HG03460 (cell line): ENCODE results near the gene FTO.

Source experiments
- ATAC-seq: cut with Tn5 transposase; IDR thresholded peaks from one replicate; pipeline ENCODE4 v1.9.1; 2021; ENCODE audit not compliant: unreplicated experiment

The FTO gene

DNA sequence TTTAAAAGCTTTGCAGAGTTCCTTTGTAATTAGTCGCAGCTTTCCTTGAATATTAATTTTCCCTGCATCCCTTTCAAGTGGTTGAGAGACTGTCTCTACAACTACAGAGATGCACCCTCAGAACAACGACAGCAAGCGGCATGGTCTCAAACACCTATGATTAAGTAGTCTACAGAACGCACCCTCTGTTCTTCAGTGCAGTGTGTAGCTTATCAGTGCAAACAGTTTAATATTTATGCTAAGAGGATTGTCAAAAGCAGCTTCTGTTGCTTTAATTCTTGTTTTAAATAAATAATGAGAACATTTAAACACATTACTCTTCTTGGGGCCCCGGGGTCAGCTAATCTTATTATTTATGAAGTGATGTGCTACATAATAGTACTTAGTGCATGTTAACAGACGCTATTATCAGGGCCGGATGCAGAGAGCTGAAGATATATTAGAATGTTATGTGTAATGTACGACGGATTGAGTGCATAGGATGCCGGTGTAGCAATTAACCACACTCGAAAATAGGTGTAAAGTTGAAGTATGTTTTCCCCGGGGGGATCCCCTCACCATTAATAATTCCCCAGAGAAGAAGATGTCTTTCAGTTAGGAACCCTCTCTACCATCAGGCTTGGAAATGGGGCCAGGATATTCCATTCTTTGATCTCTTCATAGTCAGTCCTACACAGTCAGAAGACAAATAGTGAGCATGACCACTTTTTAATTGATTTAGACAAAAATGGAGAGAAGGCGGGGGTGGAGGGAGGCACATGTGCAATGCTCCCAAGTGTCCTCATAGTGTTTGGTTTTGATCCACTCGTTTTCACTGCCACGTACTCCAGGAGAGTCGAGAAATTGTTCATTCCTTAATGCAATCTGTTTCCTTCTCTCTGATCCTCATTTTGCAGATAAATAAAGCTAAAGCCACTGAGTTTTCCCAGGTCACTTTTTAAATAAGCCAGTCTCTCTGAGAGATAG is 406.3 kb downstream of the FTO start:
- no peak for ATAC-seq

DNA sequence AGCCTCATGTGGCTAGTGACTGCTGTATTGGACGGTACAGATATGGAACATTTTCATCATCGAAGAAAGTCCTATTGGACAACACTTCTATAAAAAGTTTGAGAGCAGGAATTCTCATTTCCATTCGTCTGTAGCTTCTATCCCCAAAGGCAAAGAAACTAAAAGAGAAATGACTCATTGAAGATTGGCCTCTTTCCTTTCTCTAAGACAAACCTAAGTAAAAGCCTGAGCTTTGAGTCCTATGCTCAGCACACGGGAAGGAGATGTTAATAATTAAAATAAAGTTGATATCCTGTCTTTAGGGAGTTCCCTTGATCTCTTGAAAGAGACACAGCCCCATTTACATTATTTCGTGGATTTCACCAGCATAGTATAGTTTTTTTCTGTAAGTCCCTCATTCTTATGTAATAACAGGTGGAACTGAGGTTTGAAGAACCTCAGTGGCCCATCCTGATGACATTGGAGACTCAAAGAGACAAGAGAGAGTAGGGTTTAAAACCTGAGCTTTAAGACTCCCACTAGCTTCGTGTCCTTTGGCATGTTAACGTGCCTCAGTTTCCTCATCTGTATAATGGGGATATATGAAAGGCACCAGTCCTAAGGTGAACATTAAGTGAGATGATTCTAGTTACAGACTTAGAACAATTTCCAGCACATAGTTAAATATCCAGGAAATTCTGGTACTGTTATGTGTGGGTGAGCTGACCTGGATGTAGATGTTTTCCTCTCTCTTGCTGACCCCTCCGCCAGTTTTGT is 408.7 kb downstream of the FTO start:
- ATAC-seq = no peak

GRCh38 chr16:54115558-54115957 is 411.6 kb downstream of the FTO start:
- no peak for ATAC-seq

DNA sequence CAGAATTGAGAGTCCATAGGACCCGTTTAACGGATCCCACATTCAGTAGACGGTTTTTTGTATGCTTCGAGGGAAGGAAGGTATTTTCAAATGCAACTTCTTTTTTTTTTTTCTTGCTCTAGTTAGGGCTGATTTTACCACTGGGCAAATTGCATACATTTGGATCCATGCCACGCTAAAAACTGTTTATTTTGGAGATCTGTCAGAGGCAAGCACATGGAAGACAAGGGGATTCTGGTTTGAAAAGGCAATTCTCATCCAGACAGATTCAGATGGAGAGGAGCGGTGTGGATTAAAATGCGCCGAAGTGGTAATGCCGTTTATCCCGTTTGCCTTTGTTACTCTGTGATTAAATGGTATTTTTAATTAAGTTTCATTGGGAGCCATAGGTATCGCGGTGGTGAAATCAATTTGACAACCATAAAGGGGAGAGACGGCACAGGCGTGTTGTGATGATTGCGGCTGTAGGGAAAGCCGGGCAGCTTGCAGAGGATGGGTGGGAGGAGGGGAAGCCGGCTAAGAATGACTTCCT is 412.2 kb downstream of the FTO start:
- ATAC-seq = no peak

GRCh38 chr16:54118846-54119245 is 414.9 kb downstream of the FTO start:
- ATAC-seq = no peak

DNA sequence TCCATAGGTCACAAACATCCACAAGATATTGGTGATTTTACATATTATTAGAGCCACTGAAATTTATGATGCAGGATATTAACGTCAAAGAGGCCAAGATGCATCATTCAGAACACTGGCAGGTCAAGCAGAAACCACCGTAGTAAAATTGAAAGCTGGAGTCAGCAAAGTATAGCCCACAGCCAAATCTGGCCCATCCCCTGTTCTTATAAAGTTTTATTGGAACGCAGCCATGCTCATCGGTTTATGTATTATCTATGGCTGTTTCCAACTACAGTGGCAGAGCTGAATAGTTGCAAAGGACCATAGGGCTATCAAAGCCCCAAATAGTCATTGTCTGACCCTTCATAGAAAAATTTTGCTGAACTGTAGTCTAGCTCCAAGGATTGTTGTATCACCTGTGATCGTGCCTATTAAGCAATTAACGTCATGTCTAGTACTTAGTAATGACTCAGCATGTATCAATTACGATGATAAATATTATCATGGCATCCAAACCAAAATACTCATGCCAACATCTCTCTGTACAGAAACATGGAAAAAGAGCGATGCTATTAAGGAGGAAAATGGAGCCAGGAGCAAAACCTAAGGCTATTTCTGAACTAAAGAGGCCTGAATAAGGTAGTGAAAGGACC is 417.0 kb downstream of the FTO start:
- ATAC-seq = no peak

- ATAC-seq = no peak
Observed at GRCh38 chr16:54121539-54122295, 417.8 kb downstream of the FTO start.

GRCh38 chr16:54123766-54124165 is 419.8 kb downstream of the FTO start:
- ATAC-seq = no peak

- ATAC-seq = no peak
Observed at GRCh38 chr16:54125751-54126655, 422.0 kb downstream of the FTO start.

DNA sequence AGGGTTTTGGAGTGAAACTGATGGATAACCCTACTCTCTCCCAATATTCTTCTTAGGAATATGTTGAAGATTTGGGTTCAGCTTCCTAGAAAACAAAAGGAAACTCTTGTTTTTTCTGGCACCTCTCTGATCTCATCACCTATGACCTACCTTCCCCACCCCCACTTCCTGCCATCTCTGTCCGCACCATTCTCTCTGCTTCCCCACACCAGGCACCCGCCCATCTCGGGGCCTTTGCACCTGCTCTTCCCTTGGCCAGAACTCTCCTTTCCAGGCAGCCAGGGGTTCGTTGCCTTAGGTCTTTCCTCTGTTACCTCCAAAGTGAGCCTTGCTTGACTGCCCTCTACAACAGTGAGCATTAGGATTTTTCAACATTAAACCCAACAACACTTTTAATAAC is 423.0 kb downstream of the FTO start:
- no peak for ATAC-seq

DNA sequence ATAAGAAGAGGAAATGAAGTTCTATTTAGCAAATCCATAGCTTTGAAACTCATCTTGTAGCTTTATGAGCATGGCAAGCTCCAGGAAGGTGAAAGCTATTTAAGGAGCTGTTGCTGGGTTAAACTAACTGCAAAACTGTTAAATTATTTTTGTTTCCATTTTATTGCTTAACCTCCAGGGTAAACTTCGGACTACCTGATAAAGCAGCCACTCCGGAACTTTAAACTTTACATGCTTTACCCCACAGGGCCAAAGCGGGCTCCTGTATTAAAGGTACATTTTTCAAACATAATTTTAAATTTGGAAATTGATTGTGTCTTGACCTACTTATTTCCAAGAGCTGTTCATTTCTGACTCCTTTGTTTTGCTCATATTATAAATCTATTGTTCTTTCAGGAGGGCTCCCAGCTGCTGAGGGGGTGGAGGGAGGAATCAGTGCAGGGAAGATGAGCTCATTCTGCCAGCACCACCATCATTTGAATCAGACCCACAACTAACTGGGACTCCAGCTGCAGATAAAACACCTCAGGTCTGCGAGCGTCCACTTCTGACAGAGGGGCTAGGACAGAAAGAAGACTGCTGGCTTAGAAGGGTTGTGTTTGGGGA is 424.8 kb downstream of the FTO start:
- ATAC-seq = no peak

- ATAC-seq = no peak
Observed at GRCh38 chr16:54129810-54130209, 425.9 kb downstream of the FTO start.

- ATAC-seq = no peak
Observed at GRCh38 chr16:54135361-54136275, 431.7 kb downstream of the FTO start.

DNA sequence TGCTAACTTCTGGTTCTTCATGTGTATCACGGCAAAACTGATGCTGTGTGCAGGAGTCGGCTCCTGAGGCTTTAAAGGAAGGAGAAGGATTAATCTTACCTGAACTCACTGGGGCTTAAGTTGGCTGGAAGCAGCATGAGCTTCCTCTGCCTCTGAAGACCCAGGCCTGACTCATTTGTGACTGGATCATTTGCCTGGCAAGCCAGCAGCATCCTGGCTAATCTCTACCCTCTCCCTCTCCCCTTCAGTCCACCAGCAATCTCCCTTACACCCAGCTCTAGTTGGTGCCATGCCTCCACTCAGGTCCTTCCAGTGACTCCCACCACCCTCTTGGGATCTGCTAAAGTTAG is 432.3 kb downstream of the FTO start:
- ATAC-seq = no peak

- ATAC-seq = no peak
Observed at GRCh38 chr16:54140057-54140787, 436.3 kb downstream of the FTO start.

- no peak for ATAC-seq
Observed at GRCh38 chr16:54140788-54141136, 436.8 kb downstream of the FTO start.

GRCh38 chr16:54142787-54143186 is 438.8 kb downstream of the FTO start:
- no peak for ATAC-seq

DNA sequence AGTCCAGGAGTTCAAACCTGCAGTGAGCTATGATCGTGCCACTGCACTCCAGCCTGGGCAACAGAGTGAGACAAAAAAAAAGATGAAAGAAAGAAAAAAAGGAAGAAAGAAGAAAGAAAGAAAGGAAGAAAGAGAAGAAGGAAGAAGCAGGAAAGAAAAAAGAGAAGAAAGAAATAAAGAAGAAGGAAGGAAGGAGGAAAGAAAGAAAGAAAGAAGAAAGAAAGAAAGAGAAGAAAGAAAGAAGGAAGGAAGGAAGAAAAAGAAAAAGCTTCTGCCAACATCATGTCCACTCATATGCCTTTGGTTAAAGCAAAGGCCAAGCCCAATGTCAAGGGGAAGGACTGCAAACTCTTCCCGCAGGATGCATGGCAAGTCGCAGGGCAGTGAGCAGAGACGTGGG is 439.5 kb downstream of the FTO start:
- ATAC-seq = no peak
